Liver (tissue), 9 donors: ENCODE results near the gene ACACB. TPM values are rescaled to one million over a fixed set of nuclear protein-coding genes. Genes with fewer than 3 reads are reported as not detected.
"Not testable (repeated sequence)": the region's sequence is repeated elsewhere in the genome, so short reads cannot be mapped to it uniquely, and the experiment has no call there.

Experiments used
- DNase-seq: peaks from one replicate; pipeline ENCODE4 v3.0.0-alpha.2; 2017; ENCODE audit warnings: low spot score
- H3K27ac ChIP-seq, 2 donors: one replicate each; pipeline ENCODE4 v1.7.0; 2013; ENCODE audit warnings: inconsistent platforms in 2 of 2, low read length in 2 of 2, control low read depth in 1 of 2, low read depth in 1 of 2, mild to moderate bottlenecking in 1 of 2
- H3K27me3 ChIP-seq, 4 donors: one replicate each; pipeline versions ENCODE4 v1.6.1 to v1.7.0; 2013; ENCODE audit warnings: low read length in 3 of 4, inconsistent platforms in 1 of 4, mild to moderate bottlenecking in 1 of 4, moderate library complexity in 1 of 4; ENCODE audit not compliant: control insufficient read depth in 4 of 4, insufficient read depth in 4 of 4
- H3K36me3 ChIP-seq, 4 donors: one replicate each; pipeline versions ENCODE4 v1.6.1 to v1.7.0; 2013; ENCODE audit warnings: low read length in 3 of 4, mild to moderate bottlenecking in 3 of 4, low read depth in 1 of 4, moderate library complexity in 1 of 4; ENCODE audit not compliant: control insufficient read depth in 4 of 4, insufficient read depth in 3 of 4
- H3K4me1 ChIP-seq, 4 donors: one replicate each; pipeline versions ENCODE4 v1.6.1 to v1.7.0; 2013; ENCODE audit warnings: low read length in 3 of 4, mild to moderate bottlenecking in 3 of 4, moderate library complexity in 1 of 4; ENCODE audit not compliant: control insufficient read depth in 4 of 4, insufficient read depth in 4 of 4
- H3K4me3 ChIP-seq, 3 donors: one replicate each; pipeline versions ENCODE4 v1.6.1 to v1.7.0; 2013; ENCODE audit warnings: low read length in 3 of 3, control low read depth in 1 of 3, low read depth in 1 of 3, mild to moderate bottlenecking in 1 of 3
- H3K9ac ChIP-seq, 2 donors: one replicate each; pipeline ENCODE4 v1.7.0; 2013; ENCODE audit warnings: low read length in 2 of 2, mild to moderate bottlenecking in 2 of 2, moderate library complexity in 2 of 2, control low read depth in 1 of 2, low read depth in 1 of 2
- H3K9me3 ChIP-seq, 4 donors: one replicate each; pipeline versions ENCODE4 v1.6.1 to v1.7.0; 2013; ENCODE audit warnings: low read length in 3 of 4; ENCODE audit not compliant: control insufficient read depth in 4 of 4
- FOXA1 ChIP-seq: IDR thresholded peaks from 2 replicates; pipeline ENCODE4 v1.6.1; 2016; ENCODE audit warnings: antibody characterized with exemption
- FOXA2 ChIP-seq: IDR thresholded peaks from 2 replicates; pipeline ENCODE4 v1.6.1; 2016; ENCODE audit warnings: antibody characterized with exemption
- GABPA ChIP-seq, 2 donors: IDR thresholded peaks in 1 of 2; conservative IDR thresholded peaks in 1 of 2; 2 replicates each; pipeline ENCODE4 v1.6.1; 2016; ENCODE audit warnings: antibody characterized with exemption in 2 of 2, mild to moderate bottlenecking in 1 of 2, moderate library complexity in 1 of 2
- HNF4A ChIP-seq, 2 donors: conservative IDR thresholded peaks; 2 replicates each; pipeline ENCODE4 v1.6.1; 2016; ENCODE audit warnings: antibody characterized with exemption in 2 of 2, mild to moderate bottlenecking in 2 of 2
- JUND ChIP-seq, 2 donors: IDR thresholded peaks; 2 replicates each; pipeline ENCODE4 v1.6.1; 2016; ENCODE audit warnings: antibody characterized with exemption in 2 of 2
- NR2F2 ChIP-seq: IDR thresholded peaks from 2 replicates; pipeline ENCODE4 v1.6.1; 2016; ENCODE audit warnings: antibody characterized with exemption
- RAD21 ChIP-seq, 2 donors: IDR thresholded peaks; 2 replicates each; pipeline ENCODE4 v1.6.1; 2016; ENCODE audit warnings: antibody characterized with exemption in 2 of 2, mild to moderate bottlenecking in 2 of 2
- RXRA ChIP-seq, 2 donors: IDR thresholded peaks; 2 replicates each; pipeline ENCODE4 v1.6.1; 2017 to 2018; ENCODE audit warnings: antibody characterized with exemption in 2 of 2, mild to moderate bottlenecking in 1 of 2
- SP1 ChIP-seq: IDR thresholded peaks from 2 replicates; pipeline ENCODE4 v1.6.1; 2018; ENCODE audit warnings: antibody characterized with exemption, mild to moderate bottlenecking
- TAF1 ChIP-seq: conservative IDR thresholded peaks from 2 replicates; pipeline ENCODE4 v1.6.1; 2016; ENCODE audit warnings: antibody characterized with exemption, mild to moderate bottlenecking
- WGBS: extraction: QIAGEN DNeasy Blood & Tissue Kit; methylation state at CpG from one replicate; pipeline ENCODE4 v1.1.7; 2013; 5-methylcytosine and 5-hydroxymethylcytosine counted together
- polyA plus RNA-seq, 2 donors: library from polyadenylated mRNA; stranded (reverse) in 1 of 2; unstranded in 1 of 2; fragments of 200-250 nt in 1 of 2; fragments of >200 nt in 1 of 2; fragmentation: Nextera tagmentation in 1 of 2; extraction: Ambion mirVana in 1 of 2; gene quantifications; one replicate each; pipeline versions ENCODE4 v1.2.1 to v1.2.3, GENCODE V29; 2013 to 2015
- total RNA-seq, 2 donors: library from RNA; depleted of rRNA; stranded (reverse); fragments of >200 nt; gene quantifications; one replicate each; pipeline ENCODE4 v1.2.3, GENCODE V29; 2014
- TF ChIP-seq, protein P1 (sequence below): IDR thresholded peaks from 2 replicates; pipeline ENCODE4 v1.6.1; 2016; ENCODE audit warnings: antibody characterized with exemption, mild to moderate bottlenecking
- TF ChIP-seq, protein P2 (sequence below): IDR thresholded peaks from 2 replicates; pipeline ENCODE4 v1.6.1; 2016; ENCODE audit warnings: antibody characterized with exemption
- TF ChIP-seq, protein P3 (sequence below): fragments of 150-350 bp; IDR thresholded peaks from 2 replicates; pipeline ENCODE4 v1.5.1; 2017; ENCODE audit warnings: improper control_type of control experiment, low read depth, low read length; ENCODE audit not compliant: missing input control
- TF ChIP-seq, protein P4 (sequence below): IDR thresholded peaks from 2 replicates; pipeline ENCODE4 v1.6.1; 2016; ENCODE audit warnings: antibody characterized with exemption
- TF ChIP-seq, protein P5 (sequence below): IDR thresholded peaks from 2 replicates; pipeline ENCODE4 v1.6.1; 2016; ENCODE audit warnings: antibody characterized with exemption
- donor health status: healthy.
- donor health status: healthy.
- donor health status: healthy.
- donor health status: healthy.
- donor health status: healthy.

Gene ACACB
- total and polyA plus RNA-seq, 4 donors = 12.9 to 288 (median 52.1) TPM

DNA sequence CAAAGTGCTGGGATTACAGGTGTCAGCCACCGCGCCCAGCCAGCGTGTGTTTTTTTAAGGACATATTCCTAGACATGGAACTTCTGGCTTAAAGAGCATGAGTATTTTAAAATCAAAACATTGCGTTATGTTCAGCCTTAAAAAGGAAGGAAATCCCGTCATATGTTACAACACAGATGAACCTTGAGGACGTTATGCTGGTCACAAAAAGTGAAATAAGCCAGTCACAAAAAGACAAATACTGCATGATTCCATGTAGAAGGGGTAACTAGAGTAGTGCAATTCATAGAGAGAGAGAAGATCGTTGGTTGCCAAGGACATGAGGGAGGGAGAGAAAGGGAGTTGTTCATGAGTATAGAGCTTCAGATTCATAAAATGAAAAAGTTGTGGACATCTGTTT, 53.9 kb downstream of the ACACB start (continued):
- TF ChIP-seq, protein P1, sequence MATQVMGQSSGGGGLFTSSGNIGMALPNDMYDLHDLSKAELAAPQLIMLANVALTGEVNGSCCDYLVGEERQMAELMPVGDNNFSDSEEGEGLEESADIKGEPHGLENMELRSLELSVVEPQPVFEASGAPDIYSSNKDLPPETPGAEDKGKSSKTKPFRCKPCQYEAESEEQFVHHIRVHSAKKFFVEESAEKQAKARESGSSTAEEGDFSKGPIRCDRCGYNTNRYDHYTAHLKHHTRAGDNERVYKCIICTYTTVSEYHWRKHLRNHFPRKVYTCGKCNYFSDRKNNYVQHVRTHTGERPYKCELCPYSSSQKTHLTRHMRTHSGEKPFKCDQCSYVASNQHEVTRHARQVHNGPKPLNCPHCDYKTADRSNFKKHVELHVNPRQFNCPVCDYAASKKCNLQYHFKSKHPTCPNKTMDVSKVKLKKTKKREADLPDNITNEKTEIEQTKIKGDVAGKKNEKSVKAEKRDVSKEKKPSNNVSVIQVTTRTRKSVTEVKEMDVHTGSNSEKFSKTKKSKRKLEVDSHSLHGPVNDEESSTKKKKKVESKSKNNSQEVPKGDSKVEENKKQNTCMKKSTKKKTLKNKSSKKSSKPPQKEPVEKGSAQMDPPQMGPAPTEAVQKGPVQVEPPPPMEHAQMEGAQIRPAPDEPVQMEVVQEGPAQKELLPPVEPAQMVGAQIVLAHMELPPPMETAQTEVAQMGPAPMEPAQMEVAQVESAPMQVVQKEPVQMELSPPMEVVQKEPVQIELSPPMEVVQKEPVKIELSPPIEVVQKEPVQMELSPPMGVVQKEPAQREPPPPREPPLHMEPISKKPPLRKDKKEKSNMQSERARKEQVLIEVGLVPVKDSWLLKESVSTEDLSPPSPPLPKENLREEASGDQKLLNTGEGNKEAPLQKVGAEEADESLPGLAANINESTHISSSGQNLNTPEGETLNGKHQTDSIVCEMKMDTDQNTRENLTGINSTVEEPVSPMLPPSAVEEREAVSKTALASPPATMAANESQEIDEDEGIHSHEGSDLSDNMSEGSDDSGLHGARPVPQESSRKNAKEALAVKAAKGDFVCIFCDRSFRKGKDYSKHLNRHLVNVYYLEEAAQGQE = no peak
- TF ChIP-seq TAF1 (no peak), JUND (IDR thresholded peaks at IDR 0.05) (no peak), FOXA2 (no peak), RAD21 (IDR thresholded peaks at IDR 0.05) (no peak), HNF4A (conservative IDR thresholded peaks at IDR 0.05) (no peak)

DNA sequence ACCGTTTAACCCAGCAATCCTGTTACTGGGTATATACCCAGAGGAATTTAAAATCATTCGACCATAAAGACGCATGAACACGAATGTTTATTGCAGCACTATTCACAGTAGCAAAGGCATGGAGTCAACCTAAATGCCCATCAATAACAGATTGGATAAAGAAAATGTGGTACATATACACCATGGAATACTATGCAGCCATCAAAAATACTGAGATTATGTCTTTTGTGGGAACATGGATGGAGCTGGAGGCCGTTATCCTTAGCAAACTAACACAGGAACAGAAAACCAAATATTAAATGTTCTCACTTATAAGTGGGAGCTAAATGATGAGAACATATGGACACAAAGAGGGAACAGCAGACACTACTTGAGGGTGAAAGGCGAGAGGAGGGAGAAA, 56.4 kb downstream of the ACACB start:
- H3K9ac ChIP-seq, H3K4me1 ChIP-seq, H3K9me3 ChIP-seq, DNase-seq, H3K27me3 ChIP-seq, H3K4me3 ChIP-seq, H3K27ac ChIP-seq: not testable (repeated sequence)
- WGBS = 97% methylated on average over 6 of the region's 6 CpGs
- H3K36me3 ChIP-seq = peaks cover 19 to 66% (median 62%) of the 10 kb centered on the region in 4 donors

- Histone ChIP-seq H3K9me3 (no peaks in the 10 kb centered on the region), H3K4me3 (no peak overlapping the region), H3K27ac (no peak overlapping the region), H3K27me3 (no peaks in the 10 kb centered on the region), H3K9ac (no peak overlapping the region), H3K36me3 (peaks cover 18 to 68% (median 60%) of the 10 kb centered on the region in 4 donors), H3K4me1 (no peaks in the 10 kb centered on the region)
- no peak for DNase-seq
- 90% methylated on average over 17 of the region's 17 CpGs for WGBS
- no peak for TF ChIP-seq GABPA (IDR thresholded peaks at IDR 0.05 in 1 of 2, conservative IDR thresholded peaks at IDR 0.05 in 1 of 2)
- no peak for TF ChIP-seq FOXA2
- TF ChIP-seq, protein P1 = no peak
- no peak for TF ChIP-seq TAF1
- TF ChIP-seq NR2F2 = no peak
- TF ChIP-seq, protein P2, sequence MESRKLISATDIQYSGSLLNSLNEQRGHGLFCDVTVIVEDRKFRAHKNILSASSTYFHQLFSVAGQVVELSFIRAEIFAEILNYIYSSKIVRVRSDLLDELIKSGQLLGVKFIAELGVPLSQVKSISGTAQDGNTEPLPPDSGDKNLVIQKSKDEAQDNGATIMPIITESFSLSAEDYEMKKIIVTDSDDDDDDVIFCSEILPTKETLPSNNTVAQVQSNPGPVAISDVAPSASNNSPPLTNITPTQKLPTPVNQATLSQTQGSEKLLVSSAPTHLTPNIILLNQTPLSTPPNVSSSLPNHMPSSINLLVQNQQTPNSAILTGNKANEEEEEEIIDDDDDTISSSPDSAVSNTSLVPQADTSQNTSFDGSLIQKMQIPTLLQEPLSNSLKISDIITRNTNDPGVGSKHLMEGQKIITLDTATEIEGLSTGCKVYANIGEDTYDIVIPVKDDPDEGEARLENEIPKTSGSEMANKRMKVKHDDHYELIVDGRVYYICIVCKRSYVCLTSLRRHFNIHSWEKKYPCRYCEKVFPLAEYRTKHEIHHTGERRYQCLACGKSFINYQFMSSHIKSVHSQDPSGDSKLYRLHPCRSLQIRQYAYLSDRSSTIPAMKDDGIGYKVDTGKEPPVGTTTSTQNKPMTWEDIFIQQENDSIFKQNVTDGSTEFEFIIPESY = no peak
- TF ChIP-seq, protein P3, sequence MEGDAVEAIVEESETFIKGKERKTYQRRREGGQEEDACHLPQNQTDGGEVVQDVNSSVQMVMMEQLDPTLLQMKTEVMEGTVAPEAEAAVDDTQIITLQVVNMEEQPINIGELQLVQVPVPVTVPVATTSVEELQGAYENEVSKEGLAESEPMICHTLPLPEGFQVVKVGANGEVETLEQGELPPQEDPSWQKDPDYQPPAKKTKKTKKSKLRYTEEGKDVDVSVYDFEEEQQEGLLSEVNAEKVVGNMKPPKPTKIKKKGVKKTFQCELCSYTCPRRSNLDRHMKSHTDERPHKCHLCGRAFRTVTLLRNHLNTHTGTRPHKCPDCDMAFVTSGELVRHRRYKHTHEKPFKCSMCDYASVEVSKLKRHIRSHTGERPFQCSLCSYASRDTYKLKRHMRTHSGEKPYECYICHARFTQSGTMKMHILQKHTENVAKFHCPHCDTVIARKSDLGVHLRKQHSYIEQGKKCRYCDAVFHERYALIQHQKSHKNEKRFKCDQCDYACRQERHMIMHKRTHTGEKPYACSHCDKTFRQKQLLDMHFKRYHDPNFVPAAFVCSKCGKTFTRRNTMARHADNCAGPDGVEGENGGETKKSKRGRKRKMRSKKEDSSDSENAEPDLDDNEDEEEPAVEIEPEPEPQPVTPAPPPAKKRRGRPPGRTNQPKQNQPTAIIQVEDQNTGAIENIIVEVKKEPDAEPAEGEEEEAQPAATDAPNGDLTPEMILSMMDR = no peak
- no peak for TF ChIP-seq HNF4A (conservative IDR thresholded peaks at IDR 0.05)
- no peak for TF ChIP-seq FOXA1
- no peak for TF ChIP-seq RXRA (IDR thresholded peaks at IDR 0.05)
- TF ChIP-seq, protein P4, sequence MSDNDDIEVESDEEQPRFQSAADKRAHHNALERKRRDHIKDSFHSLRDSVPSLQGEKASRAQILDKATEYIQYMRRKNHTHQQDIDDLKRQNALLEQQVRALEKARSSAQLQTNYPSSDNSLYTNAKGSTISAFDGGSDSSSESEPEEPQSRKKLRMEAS = no peak
- no peak for TF ChIP-seq SP1
- TF ChIP-seq, protein P5, sequence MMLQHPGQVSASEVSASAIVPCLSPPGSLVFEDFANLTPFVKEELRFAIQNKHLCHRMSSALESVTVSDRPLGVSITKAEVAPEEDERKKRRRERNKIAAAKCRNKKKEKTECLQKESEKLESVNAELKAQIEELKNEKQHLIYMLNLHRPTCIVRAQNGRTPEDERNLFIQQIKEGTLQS = no peak
These were observed 57.3 kb downstream of the ACACB start for GRCh38 chr12:109173443-109174240.
